ENCODE results near the gene RAB27A.

DNA sequence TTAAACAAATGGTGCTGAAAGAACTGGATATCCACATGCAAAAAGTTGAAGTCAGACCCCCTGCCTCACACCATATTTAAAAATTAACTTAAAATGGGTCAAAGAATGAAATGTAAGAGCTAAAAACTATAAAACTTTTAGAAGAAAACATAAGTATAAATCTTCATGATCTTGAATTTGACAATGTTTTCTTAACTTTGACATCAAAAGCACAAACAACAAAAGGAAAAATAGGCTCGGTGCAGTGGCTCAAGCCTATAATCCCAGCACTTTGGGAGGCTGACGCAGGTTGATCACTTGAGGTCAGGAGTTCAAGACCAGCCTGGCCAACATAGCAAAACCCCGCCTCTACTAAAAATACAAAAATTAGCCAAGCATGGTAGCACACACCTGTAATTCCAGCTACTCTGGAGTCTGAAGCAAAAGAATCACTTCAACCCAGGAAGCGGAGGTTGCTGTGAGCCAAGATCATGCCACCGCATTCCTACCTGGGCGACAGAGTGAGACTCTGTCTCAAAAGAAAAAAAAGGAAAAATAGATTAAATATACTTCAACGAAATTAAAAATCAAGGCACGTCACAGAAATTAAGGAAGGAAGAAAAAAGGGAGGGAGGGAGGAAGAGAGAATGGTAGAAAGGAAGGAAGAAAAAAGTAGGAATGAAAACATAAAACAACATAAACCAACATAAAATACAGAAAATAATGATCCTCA lies 1.5 kb downstream of the RAB27A start:
- TF ChIP-seq, protein P1, sequence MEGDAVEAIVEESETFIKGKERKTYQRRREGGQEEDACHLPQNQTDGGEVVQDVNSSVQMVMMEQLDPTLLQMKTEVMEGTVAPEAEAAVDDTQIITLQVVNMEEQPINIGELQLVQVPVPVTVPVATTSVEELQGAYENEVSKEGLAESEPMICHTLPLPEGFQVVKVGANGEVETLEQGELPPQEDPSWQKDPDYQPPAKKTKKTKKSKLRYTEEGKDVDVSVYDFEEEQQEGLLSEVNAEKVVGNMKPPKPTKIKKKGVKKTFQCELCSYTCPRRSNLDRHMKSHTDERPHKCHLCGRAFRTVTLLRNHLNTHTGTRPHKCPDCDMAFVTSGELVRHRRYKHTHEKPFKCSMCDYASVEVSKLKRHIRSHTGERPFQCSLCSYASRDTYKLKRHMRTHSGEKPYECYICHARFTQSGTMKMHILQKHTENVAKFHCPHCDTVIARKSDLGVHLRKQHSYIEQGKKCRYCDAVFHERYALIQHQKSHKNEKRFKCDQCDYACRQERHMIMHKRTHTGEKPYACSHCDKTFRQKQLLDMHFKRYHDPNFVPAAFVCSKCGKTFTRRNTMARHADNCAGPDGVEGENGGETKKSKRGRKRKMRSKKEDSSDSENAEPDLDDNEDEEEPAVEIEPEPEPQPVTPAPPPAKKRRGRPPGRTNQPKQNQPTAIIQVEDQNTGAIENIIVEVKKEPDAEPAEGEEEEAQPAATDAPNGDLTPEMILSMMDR (IDR thresholded peaks at IDR 0.05): no peak
- TF ChIP-seq EZH2phosphoT487 (IDR thresholded peaks at IDR 0.05; ENCODE audit: borderline replicate concordance, low read depth): no peak
- TF ChIP-seq, protein P2, sequence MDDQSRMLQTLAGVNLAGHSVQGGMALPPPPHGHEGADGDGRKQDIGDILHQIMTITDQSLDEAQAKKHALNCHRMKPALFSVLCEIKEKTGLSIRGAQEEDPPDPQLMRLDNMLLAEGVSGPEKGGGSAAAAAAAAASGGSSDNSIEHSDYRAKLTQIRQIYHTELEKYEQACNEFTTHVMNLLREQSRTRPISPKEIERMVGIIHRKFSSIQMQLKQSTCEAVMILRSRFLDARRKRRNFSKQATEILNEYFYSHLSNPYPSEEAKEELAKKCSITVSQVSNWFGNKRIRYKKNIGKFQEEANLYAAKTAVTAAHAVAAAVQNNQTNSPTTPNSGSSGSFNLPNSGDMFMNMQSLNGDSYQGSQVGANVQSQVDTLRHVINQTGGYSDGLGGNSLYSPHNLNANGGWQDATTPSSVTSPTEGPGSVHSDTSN (IDR thresholded peaks at IDR 0.05): no peak
- no peak for TF ChIP-seq TAF1 (IDR thresholded peaks at IDR 0.05; ENCODE audit: borderline replicate concordance, low read depth, low read length)
- TF ChIP-seq TCF12 (IDR thresholded peaks at IDR 0.05): no peak
- TF ChIP-seq, protein P3, sequence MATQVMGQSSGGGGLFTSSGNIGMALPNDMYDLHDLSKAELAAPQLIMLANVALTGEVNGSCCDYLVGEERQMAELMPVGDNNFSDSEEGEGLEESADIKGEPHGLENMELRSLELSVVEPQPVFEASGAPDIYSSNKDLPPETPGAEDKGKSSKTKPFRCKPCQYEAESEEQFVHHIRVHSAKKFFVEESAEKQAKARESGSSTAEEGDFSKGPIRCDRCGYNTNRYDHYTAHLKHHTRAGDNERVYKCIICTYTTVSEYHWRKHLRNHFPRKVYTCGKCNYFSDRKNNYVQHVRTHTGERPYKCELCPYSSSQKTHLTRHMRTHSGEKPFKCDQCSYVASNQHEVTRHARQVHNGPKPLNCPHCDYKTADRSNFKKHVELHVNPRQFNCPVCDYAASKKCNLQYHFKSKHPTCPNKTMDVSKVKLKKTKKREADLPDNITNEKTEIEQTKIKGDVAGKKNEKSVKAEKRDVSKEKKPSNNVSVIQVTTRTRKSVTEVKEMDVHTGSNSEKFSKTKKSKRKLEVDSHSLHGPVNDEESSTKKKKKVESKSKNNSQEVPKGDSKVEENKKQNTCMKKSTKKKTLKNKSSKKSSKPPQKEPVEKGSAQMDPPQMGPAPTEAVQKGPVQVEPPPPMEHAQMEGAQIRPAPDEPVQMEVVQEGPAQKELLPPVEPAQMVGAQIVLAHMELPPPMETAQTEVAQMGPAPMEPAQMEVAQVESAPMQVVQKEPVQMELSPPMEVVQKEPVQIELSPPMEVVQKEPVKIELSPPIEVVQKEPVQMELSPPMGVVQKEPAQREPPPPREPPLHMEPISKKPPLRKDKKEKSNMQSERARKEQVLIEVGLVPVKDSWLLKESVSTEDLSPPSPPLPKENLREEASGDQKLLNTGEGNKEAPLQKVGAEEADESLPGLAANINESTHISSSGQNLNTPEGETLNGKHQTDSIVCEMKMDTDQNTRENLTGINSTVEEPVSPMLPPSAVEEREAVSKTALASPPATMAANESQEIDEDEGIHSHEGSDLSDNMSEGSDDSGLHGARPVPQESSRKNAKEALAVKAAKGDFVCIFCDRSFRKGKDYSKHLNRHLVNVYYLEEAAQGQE (IDR thresholded peaks at IDR 0.05; ENCODE audit: low read depth, low read length): no peak
- TF ChIP-seq, protein P4, sequence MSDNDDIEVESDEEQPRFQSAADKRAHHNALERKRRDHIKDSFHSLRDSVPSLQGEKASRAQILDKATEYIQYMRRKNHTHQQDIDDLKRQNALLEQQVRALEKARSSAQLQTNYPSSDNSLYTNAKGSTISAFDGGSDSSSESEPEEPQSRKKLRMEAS (IDR thresholded peaks at IDR 0.05; ENCODE audit: low read depth): no peak
- TF ChIP-seq RXRA (IDR thresholded peaks at IDR 0.05; ENCODE audit: borderline replicate concordance, low read depth): no peak
